Upper lobe of left lung (tissue), 6 donors: ENCODE measurements around the gene TDP2. TPM values are rescaled to one million over a fixed set of nuclear protein-coding genes. Genes with fewer than 3 reads are reported as not detected.

ENCODE experiments used
- ATAC-seq, 2 donors: fragments of 200-7000 bp; cut with Tn5 transposase; one replicate each; pipeline ENCODE4 v1.9.1; 2022; ENCODE audit warnings: mild to moderate bottlenecking in 2 of 2, moderate library complexity in 2 of 2; ENCODE audit not compliant: low FRiP score in 2 of 2
- DNase-seq, 2 donors: peaks; one replicate each; pipeline ENCODE4 v3.0.0-alpha.2; 2019 to 2020
- H3K27ac ChIP-seq, 4 donors: fragments of 200-600 bp; sonication (generic); one replicate each; pipeline ENCODE4 v1.5.1; 2016 to 2019
- H3K27me3 ChIP-seq, 4 donors: fragments of 200-600 bp; sonication (generic); one replicate each; pipeline ENCODE4 v1.5.1; 2017 to 2019
- H3K36me3 ChIP-seq, 4 donors: fragments of 200-600 bp; sonication (generic); one replicate each; pipeline ENCODE4 v1.5.1; 2016 to 2019
- H3K4me1 ChIP-seq, 4 donors: fragments of 200-600 bp; sonication (generic); one replicate each; pipeline ENCODE4 v1.5.1; 2018 to 2019
- H3K4me3 ChIP-seq, 4 donors: fragments of 200-600 bp; sonication (generic); one replicate each; pipeline ENCODE4 v1.5.1; 2017 to 2019; ENCODE audit warnings: mild to moderate bottlenecking in 2 of 4, moderate library complexity in 1 of 4
- H3K9me3 ChIP-seq, 4 donors: fragments of 200-600 bp; sonication (generic); one replicate each; pipeline ENCODE4 v1.5.1; 2018 to 2019
- EP300 ChIP-seq, 4 donors: sonication (generic); formaldehyde crosslinking; IDR thresholded peaks; one replicate each; pipeline ENCODE4 v1.5.1; 2017; ENCODE audit warnings: antibody characterized with exemption in 4 of 4, control low read depth in 2 of 4
- POLR2A ChIP-seq, 4 donors: fragments of 450-650 bp; IDR thresholded peaks; one replicate each; pipeline ENCODE4 v1.5.1; 2016 to 2017; ENCODE audit warnings: antibody characterized with exemption in 4 of 4, mild to moderate bottlenecking in 2 of 4
- POLR2AphosphoS5 ChIP-seq, 2 donors: sonication (generic); formaldehyde crosslinking; IDR thresholded peaks; one replicate each; pipeline ENCODE4 v1.5.1; 2017; ENCODE audit warnings: antibody characterized with exemption in 2 of 2
- WGBS, 2 donors: methylation state at CpG; one replicate each; pipeline ENCODE4 v1.1.5; 2017 to 2018; 5-methylcytosine and 5-hydroxymethylcytosine counted together
- total RNA-seq, 6 donors: library from RNA; depleted of rRNA in 4 of 6; stranded (reverse); fragments of >200 nt in 4 of 6; gene quantifications; one replicate each; pipeline versions ENCODE4 v1.1.0 to v1.2.1, GENCODE V29; 2016 to 2021
- TF ChIP-seq, protein P1 (sequence below), 6 experiments: fragments of 450-650 bp in 4 of 6; fragments of 200-600 bp in 2 of 6; sonication (generic) in 2 of 6; IDR thresholded peaks; one replicate each; pipeline ENCODE4 v1.5.1; 2016 to 2019; ENCODE audit warnings: antibody characterized with exemption in 6 of 6
- donor health status: DM: no; HTN: no; CAD: no; lungs with moderate emphysema.
- donor health status: DM: no; HTN: yes; CAD: no; lungs with severe emphysema.

TDP2 gene
- total RNA-seq, 6 donors from 2014 or later, result 33.8 to 101 (median 37.0) TPM

DNA sequence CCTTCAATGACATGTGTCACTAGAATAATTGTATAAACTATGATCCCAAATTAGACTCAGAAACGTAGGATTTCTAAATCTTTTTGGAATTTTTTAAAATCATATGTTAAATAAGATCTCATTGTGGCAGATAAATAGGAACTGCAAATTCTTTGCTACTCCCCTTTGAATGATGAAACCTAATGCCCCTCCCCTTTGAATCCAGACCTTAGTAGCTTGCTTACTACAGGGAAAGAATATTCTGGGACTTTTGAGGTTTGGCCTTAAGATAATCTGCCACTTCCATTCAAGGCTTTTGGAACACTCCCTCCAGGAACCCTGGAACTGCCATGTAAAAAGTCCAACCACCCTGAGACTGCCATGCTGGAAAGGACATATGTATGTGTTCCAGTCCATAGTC is 7.1 kb downstream of the TDP2 start:
- peaks cover 4 to 29% (median 13%) of the 10 kb centered on the region in 4 donors for H3K4me1 ChIP-seq
- H3K27me3 ChIP-seq, result no peaks in the 10 kb centered on the region
- 39 to 61% methylated on average over 1 of the region's 1 CpG for WGBS, 2 donors
- TF ChIP-seq POLR2A (IDR thresholded peaks at IDR 0.05), result no peak
- TF ChIP-seq, protein P1, sequence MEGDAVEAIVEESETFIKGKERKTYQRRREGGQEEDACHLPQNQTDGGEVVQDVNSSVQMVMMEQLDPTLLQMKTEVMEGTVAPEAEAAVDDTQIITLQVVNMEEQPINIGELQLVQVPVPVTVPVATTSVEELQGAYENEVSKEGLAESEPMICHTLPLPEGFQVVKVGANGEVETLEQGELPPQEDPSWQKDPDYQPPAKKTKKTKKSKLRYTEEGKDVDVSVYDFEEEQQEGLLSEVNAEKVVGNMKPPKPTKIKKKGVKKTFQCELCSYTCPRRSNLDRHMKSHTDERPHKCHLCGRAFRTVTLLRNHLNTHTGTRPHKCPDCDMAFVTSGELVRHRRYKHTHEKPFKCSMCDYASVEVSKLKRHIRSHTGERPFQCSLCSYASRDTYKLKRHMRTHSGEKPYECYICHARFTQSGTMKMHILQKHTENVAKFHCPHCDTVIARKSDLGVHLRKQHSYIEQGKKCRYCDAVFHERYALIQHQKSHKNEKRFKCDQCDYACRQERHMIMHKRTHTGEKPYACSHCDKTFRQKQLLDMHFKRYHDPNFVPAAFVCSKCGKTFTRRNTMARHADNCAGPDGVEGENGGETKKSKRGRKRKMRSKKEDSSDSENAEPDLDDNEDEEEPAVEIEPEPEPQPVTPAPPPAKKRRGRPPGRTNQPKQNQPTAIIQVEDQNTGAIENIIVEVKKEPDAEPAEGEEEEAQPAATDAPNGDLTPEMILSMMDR (IDR thresholded peaks at IDR 0.05), result no peak
- no peak for TF ChIP-seq POLR2AphosphoS5 (IDR thresholded peaks at IDR 0.05)
- TF ChIP-seq EP300 (IDR thresholded peaks at IDR 0.05), result no peak
- H3K4me3 ChIP-seq, result no peak overlapping the region
- DNase-seq (no peak), ATAC-seq (no peak)
- H3K9me3 ChIP-seq, result no peaks in the 10 kb centered on the region
- peaks cover 0 to 33% (median 9%) of the 10 kb centered on the region in 4 donors for H3K36me3 ChIP-seq
- peak overlapping the region; percentile 61 to 76 (median 70) for H3K27ac ChIP-seq

DNA sequence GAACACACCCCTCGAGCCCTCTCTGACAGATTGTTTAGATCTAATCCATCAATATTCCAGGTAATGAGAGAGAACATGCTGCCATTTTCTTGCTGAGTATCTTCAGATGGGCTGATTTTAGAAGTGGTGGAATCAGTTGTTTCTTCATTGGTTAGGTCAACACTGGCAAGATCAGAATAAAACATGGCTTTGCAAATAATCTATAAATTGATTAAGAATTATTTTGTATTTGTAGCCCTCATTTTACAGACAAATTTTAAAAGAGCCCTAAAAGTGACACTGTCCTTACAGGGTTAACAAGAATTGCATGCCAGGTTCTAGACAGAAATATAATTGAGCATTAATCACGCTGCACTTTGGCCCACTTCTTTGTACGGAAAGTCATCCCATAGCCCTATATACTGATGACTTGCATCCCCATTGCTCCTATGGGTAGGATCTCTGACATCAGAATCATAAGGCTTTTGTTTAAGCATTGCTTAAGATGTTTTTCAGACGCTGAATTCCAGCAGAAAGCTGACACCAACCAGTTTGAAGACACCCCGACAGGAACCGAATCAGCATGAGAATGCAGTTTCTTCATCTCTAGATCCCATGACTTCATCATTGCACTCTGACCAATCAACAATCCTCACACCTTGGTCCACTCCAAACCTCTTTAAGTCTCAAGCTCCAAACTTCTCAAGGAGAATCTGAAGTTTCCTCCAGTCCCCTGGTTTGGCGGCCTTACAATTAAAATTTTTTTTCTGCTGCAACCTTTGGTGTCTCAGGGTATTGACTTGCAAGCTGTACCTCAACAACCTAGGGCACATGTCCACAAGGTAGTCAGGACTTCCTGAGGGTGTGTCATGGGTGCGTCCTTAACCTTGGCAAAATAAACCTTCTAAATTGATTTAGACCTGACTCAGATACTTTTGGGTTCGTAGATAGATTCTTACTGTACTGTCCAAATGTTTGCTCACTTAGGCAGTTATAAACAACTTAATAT is 7.8 kb downstream of the TDP2 start:
- ATAC-seq (peak; percentile 63 to 84), DNase-seq (peak in 1 of 2 donors; percentile 57)
- TF ChIP-seq POLR2A (IDR thresholded peaks at IDR 0.05) (peak in 1 of 4 donors; percentile 44), EP300 (IDR thresholded peaks at IDR 0.05) (peak in 2 of 4 donors; percentile 8 to 85), POLR2AphosphoS5 (IDR thresholded peaks at IDR 0.05) (peak; percentile 35 to 51)
- TF ChIP-seq, protein P1 (IDR thresholded peaks at IDR 0.05), result no peak
- Histone ChIP-seq H3K36me3 (peaks cover 2 to 40% (median 12%) of the 10 kb centered on the region in 4 donors), H3K9me3 (no peaks in the 10 kb centered on the region), H3K27me3 (no peaks in the 10 kb centered on the region), H3K4me1 (peaks cover 4 to 25% (median 11%) of the 10 kb centered on the region in 4 donors), H3K27ac (peak overlapping the region; percentile 61 to 76 (median 70)), H3K4me3 (no peak overlapping the region)
- 57 to 66% methylated on average over 9 of the region's 9 CpGs for WGBS, 2 donors

DNA sequence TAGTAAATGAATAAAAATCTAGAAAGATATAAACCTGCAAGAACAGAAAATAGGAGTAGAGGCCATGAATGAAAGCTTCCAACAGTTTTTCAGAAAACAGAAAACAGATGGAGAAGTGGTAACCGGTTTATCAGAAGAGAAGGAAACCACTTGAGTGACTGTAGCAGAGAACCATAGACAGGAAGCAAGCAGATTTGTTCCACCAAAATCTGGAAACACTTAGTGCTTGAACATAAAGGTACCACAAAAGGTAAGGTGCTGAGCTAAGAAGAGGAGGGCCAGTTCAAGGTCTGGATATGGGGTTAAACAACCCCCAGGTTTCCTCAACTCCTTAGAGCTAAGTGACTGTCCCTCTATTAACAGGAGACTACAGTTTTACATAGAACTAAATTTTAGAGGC is 11.5 kb downstream of the TDP2 start:
- H3K36me3 ChIP-seq, result peaks cover 11 to 63% (median 30%) of the 10 kb centered on the region in 4 donors
- TF ChIP-seq POLR2AphosphoS5 (IDR thresholded peaks at IDR 0.05), result no peak
- TF ChIP-seq POLR2A (IDR thresholded peaks at IDR 0.05), result no peak
- no peak for TF ChIP-seq EP300 (IDR thresholded peaks at IDR 0.05)
- TF ChIP-seq, protein P1 (IDR thresholded peaks at IDR 0.05), result no peak

DNA sequence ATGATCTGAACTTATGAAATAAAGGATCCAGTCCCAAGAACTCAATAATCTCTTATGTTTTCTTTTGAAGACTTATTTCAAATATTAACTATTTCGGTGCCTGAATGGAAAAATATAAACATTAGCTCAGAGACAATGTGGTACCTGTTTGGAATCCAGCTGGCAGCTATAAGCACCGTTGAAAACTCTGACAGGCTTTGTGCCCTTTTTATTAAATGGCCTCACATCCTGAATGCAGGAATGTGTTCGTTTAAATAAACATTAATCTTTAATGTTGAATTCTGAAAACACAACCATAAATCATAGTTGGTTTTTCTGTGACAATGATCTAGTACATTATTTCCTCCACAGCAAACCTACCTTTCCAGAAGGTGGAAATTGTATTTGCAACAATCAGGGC is 16.3 kb downstream of the TDP2 start:
- H3K27me3 ChIP-seq, result no peaks in the 10 kb centered on the region
- DNase-seq (no peak), ATAC-seq (no peak)
- TF ChIP-seq EP300 (IDR thresholded peaks at IDR 0.05) (no peak), POLR2AphosphoS5 (IDR thresholded peaks at IDR 0.05) (no peak), POLR2A (IDR thresholded peaks at IDR 0.05) (no peak)
- TF ChIP-seq, protein P1 (IDR thresholded peaks at IDR 0.05), result no peak
- H3K27ac ChIP-seq, result no peak overlapping the region
- H3K36me3 ChIP-seq, result peaks cover 11 to 52% (median 31%) of the 10 kb centered on the region in 4 donors
- no peaks in the 10 kb centered on the region for H3K9me3 ChIP-seq
- H3K4me3 ChIP-seq, result no peak overlapping the region
- WGBS, 2 donors, result 38 to 39% methylated on average over 3 of the region's 3 CpGs
- H3K4me1 ChIP-seq, result peaks cover 8 to 15% (median 10%) of the 10 kb centered on the region in 4 donors

More for the DNA sequence above, 11.5 kb downstream of the TDP2 start:
- H3K27ac ChIP-seq, result peak overlapping the region in 1 of 4 donors; percentile 20
- H3K4me3 ChIP-seq, result no peak overlapping the region
- DNase-seq (no peak), ATAC-seq (no peak)
- no peaks in the 10 kb centered on the region for H3K9me3 ChIP-seq
- no peaks in the 10 kb centered on the region for H3K27me3 ChIP-seq
- WGBS, 2 donors, result 60 to 81% methylated on average over 1 of the region's 1 CpG
- H3K4me1 ChIP-seq, result peaks cover 4 to 15% (median 11%) of the 10 kb centered on the region in 4 donors
